ENCODE measurements around the gene YWHAG. TPM values are rescaled to one million over a fixed set of nuclear protein-coding genes. Genes with fewer than 3 reads are reported as not detected.
A peak's percentile ranks its signal among the peaks of the same experiment; 100 is the strongest.

YWHAG gene
- polyA plus RNA-seq, 1 of the 3 experiments (the other 2 are of a cell fraction) = 60.4 TPM

DNA sequence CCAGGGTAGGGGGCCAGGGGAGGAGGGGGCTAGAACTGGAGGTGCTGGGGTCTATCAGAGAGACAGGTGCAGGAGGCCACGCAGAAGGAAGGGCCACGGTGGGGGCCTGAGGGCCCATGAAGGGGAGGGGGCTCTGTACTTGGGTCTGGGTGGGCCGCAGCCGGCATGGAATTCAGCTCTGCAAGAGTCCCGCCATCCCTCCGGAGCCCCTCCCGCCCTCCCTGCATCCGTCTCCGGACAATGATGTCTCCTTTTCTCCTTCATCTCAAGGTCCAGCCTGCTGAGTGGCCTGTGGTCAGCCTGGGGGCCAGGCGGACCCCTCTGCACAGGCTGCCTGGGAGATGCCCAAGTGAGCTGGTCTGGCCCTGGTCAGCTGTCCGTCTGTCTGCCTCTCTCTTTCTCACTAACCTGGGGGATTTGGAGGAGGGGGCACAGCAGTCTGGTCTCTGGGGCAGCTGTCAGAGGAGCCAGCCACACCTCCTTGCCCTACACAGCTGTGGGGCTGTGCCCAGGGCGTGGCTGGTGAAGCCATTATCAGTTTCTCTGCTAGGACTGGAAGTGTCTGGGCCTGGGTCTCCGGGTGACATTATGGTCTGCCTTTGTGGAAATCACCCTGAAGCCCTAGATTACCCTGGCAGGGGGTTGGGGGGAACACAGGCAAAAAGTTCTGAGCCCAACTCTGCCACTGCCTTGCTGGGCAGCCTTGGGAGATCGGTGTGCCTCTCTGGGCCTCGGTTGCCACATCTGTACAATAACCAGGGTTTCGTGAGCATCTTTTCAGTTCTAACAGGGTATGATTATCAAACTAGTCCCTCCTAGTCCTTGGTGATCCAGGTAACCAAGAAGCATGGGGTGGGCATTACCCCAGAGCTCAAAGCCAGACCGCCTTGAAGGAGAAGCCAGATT is 75.3 kb downstream of the YWHAG start:
- POLR2A ChIA-PET = interaction anchor here (0.7 kb wide), 1 partner anchor 93 kb away, joined by 6 read pairs; no protein-coding TSS in a partner anchor
- no peak overlapping the region for H3K4me2 ChIP-seq
- WGBS (ENCODE audit: low lambda C conversion rate) = 92% methylated on average over 16 of the region's 17 CpGs

DNA sequence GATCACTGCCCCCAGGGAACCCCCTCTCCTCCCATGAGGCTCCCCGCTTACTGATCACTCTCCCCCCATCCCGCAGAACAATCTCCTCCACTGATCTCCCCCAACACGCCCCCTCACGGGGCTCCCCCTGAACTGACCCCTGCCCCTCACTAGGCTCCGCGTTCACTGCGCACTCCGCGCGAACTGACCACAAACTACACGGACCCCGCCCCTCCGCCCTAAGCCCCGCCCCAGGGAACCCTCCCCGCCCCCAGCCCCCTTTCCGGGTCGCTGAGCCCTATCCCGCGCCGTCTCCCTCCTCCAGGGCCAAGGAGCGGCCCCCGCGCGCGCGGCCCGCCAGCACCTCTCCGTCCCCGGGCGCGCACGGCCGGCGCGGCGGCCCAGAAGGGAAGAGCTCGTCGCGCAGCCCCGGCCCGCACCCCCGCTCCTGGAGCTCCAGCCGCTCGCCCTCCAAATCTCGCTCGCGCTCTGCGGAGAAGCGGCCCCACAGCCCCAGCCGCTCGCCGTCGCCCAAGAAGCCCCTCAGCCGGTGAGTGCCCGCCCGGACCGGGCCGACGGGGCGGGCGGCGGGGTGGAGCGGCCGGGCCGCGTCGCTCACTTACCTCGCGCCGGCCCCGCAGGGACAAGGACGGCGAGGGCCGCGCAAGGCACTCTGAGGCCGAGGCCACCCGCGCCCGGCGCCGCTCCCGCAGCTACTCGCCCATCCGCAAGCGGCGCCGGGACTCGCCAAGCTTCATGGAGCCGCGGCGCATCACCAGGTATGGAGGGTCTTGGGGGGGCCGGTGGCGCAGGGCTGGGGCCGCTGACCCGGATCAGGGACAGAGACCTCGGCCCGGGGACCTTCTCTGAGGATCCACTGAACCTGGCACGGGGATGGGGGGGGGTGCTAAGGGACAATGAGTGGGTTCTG is 76.2 kb downstream of the YWHAG start:
- Histone ChIP-seq H3K4me3 (ENCODE audit: low read depth in 2 of 2, low read length in 1 of 2) (peak overlapping the region in 1 of 2 experiments; percentile 12; a peak in 1 of 4 replicates), H3K27ac (ENCODE audit: low read depth in 2 of 2, low read length in 1 of 2) (no peak overlapping the region), H3K36me3 (replicated peaks in 1 of 2; ENCODE audit: control insufficient read depth in 1 of 2, insufficient read depth in 2 of 2, low read length in 1 of 2) (no peaks in the 10 kb centered on the region), H3K79me2 (ENCODE audit: insufficient read depth) (no peaks in the 10 kb centered on the region), H3K9me2 (no peaks in the 10 kb centered on the region), H3K9ac (no peak overlapping the region), H3K4me2 (0 out of 2 replicates have a peak overlapping the region, but pooled peaks have one; percentile 68), H3F3A (replicated peaks; ENCODE audit: insufficient read depth) (peaks cover 5% of the 10 kb centered on the region), H2AFZ (ENCODE audit: low read depth) (no peak overlapping the region), H4K20me1 (ENCODE audit: insufficient read depth) (no peaks in the 10 kb centered on the region), H3K9me3 (no peaks in the 10 kb centered on the region), H3K27me3 (ENCODE audit: insufficient read depth) (no peaks in the 10 kb centered on the region), H3K4me1 (ENCODE audit: control insufficient read depth in 1 of 2, insufficient read depth in 2 of 2, low read depth in 1 of 2, low read length in 1 of 2) (peaks cover 3 to 8% of the 10 kb centered on the region in 2 experiments; a peak in 2 of 4 replicates)
- TF ChIP-seq FOXJ3 (CRISPR knock-in tag; IDR thresholded peaks at IDR 0.05) = no peak
- CTCF ChIA-PET = interaction anchor here (1.0 to 31.3 kb wide), 6 partner anchors 9 to 105 kb away, joined by 4 to 774 read pairs (median 21); partner anchors contain the start of gene SRRM3
- WGBS (ENCODE audit: low lambda C conversion rate) = 95% methylated on average over 83 of the region's 98 CpGs
- POLR2A ChIA-PET = no interaction called here
- DNase-seq = peak; percentile 60

More for the DNA sequence above, 75.3 kb downstream of the YWHAG start:
- no peak overlapping the region for H3K27ac ChIP-seq (ENCODE audit: low read depth in 2 of 2, low read length in 1 of 2)
- no peak for DNase-seq
- no peaks in the 10 kb centered on the region for H3K9me3 ChIP-seq
- H3K9me2 ChIP-seq = no peaks in the 10 kb centered on the region
- CTCF ChIA-PET = interaction anchor here (1.0 to 31.3 kb wide), 5 partner anchors 8 to 106 kb away, joined by 3 to 774 read pairs (median 22); no protein-coding TSS in a partner anchor
- TF ChIP-seq, protein P1, sequence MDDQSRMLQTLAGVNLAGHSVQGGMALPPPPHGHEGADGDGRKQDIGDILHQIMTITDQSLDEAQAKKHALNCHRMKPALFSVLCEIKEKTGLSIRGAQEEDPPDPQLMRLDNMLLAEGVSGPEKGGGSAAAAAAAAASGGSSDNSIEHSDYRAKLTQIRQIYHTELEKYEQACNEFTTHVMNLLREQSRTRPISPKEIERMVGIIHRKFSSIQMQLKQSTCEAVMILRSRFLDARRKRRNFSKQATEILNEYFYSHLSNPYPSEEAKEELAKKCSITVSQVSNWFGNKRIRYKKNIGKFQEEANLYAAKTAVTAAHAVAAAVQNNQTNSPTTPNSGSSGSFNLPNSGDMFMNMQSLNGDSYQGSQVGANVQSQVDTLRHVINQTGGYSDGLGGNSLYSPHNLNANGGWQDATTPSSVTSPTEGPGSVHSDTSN (IDR thresholded peaks at IDR 0.05) = no peak
- TF ChIP-seq EZH2phosphoT487 (IDR thresholded peaks at IDR 0.05; ENCODE audit: borderline replicate concordance, low read depth) = no peak
- no peak for TF ChIP-seq ELF1 (IDR thresholded peaks at IDR 0.05)
- TF ChIP-seq RXRA (IDR thresholded peaks at IDR 0.05; ENCODE audit: borderline replicate concordance, low read depth) = no peak
- TF ChIP-seq RCOR1 (IDR thresholded peaks at IDR 0.05; ENCODE audit: low read length) = no peak
- TF ChIP-seq TAF1 (IDR thresholded peaks at IDR 0.05; ENCODE audit: borderline replicate concordance, low read depth, low read length) = no peak
- TF ChIP-seq, protein P2, sequence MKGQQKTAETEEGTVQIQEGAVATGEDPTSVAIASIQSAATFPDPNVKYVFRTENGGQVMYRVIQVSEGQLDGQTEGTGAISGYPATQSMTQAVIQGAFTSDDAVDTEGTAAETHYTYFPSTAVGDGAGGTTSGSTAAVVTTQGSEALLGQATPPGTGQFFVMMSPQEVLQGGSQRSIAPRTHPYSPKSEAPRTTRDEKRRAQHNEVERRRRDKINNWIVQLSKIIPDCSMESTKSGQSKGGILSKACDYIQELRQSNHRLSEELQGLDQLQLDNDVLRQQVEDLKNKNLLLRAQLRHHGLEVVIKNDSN (IDR thresholded peaks at IDR 0.05; ENCODE audit: borderline replicate concordance, low read depth) = no peak
- no peak for TF ChIP-seq TCF12 (IDR thresholded peaks at IDR 0.05)
- TF ChIP-seq EP300 (IDR thresholded peaks at IDR 0.05; ENCODE audit: borderline replicate concordance in 1 of 2, low read depth in 1 of 2, low read length in 1 of 2) = no peak
- no peak for TF ChIP-seq RFX5 (IDR thresholded peaks at IDR 0.05; ENCODE audit: low read length)
- no peak for TF ChIP-seq NRF1 (IDR thresholded peaks at IDR 0.05; ENCODE audit: low read depth, low read length)
- TF ChIP-seq GABPA (IDR thresholded peaks at IDR 0.05; ENCODE audit: low read depth) = no peak
- TF ChIP-seq FOSL2 (IDR thresholded peaks at IDR 0.05; ENCODE audit: borderline replicate concordance, low read depth) = no peak
- H3K36me3 ChIP-seq (replicated peaks in 1 of 2; ENCODE audit: control insufficient read depth in 1 of 2, insufficient read depth in 2 of 2, low read length in 1 of 2) = no peaks in the 10 kb centered on the region
- H3K9ac ChIP-seq = no peak overlapping the region
- no peaks in the 10 kb centered on the region for H4K20me1 ChIP-seq (ENCODE audit: insufficient read depth)
- H3F3A ChIP-seq (replicated peaks; ENCODE audit: insufficient read depth) = peaks cover 12% of the 10 kb centered on the region
- H3K4me3 ChIP-seq (ENCODE audit: low read depth in 2 of 2, low read length in 1 of 2) = no peak overlapping the region
- H3K4me1 ChIP-seq (ENCODE audit: control insufficient read depth in 1 of 2, insufficient read depth in 2 of 2, low read depth in 1 of 2, low read length in 1 of 2) = peaks cover 3 to 8% of the 10 kb centered on the region in 2 experiments; a peak in 2 of 4 replicates
- H2AFZ ChIP-seq (ENCODE audit: low read depth) = no peak overlapping the region
- no peaks in the 10 kb centered on the region for H3K79me2 ChIP-seq (ENCODE audit: insufficient read depth)
- no peaks in the 10 kb centered on the region for H3K27me3 ChIP-seq (ENCODE audit: insufficient read depth)

All from SK-N-SH (cell line).